HCT116 (cell line): ENCODE measurements around the gene NAV1. TPM values are rescaled to one million over a fixed set of nuclear protein-coding genes. Genes with fewer than 3 reads are reported as not detected.

ENCODE experiments used
- ATAC-seq: fragments of 200-7000 bp; cut with Tn5 transposase; 2 replicates; pipeline ENCODE4 v1.9.1; 2020; ENCODE audit warnings: mild to moderate bottlenecking, moderate library complexity
- BruUV-seq: library from RNA; stranded (reverse); fragments of 400-500 nt; replicated peaks from 2 replicates; lab custom pipeline; 2021; lab: Mats Ljungman, UMichigan
- CTCF ChIA-PET: fragments of 300-600 bp; sonication (Branson Sonifier 250); formaldehyde crosslinking; loops from one replicate; lab custom pipeline; 2021; ENCODE audit warnings: antibody characterized with exemption; lab: Charles Lee
- POLR2A ChIA-PET: fragments of 300-600, 350-600 bp; sonication (Branson Sonifier 250); formaldehyde crosslinking; loops from one replicate; lab custom pipeline; 2021; ENCODE audit warnings: antibody characterized with exemption; lab: Charles Lee
- RAD21 ChIA-PET, 2 experiments: fragments of 300-600 bp; sonication (Branson Sonifier 250); formaldehyde crosslinking; loops; one replicate each; lab custom pipeline; 2023; ENCODE audit warnings: low total read pairs in 2 of 2; ENCODE audit not compliant: uncharacterized antibody in 2 of 2, unreplicated experiment in 2 of 2, low non-redundant PET in 1 of 2; lab: Charles Lee
- DNase-seq: peaks from one replicate; pipeline ENCODE4 v3.0.0-alpha.2; 2010; ENCODE audit warnings: low read depth, low spot score
- H2AFZ ChIP-seq: fragments of 200-600 bp; shearing (Covaris generic), sonication (generic); 2 replicates; pipeline ENCODE4 v1.6.1; 2017; ENCODE audit warnings: low read depth, mixed run types, mixed read lengths, antibody characterized with exemption, low read length; ENCODE audit not compliant: poor library complexity, severe bottlenecking
- H3K27ac ChIP-seq: 2 replicates; pipeline ENCODE4 v1.5.1; 2012; ENCODE audit warnings: low read depth, low read length
- H3K27me3 ChIP-seq: fragments of 200-600 bp; sonication (generic); 2 replicates; pipeline ENCODE4 v1.6.1; 2016; ENCODE audit warnings: mixed run types, low read length, mixed read lengths; ENCODE audit not compliant: insufficient read depth
- H3K36me3 ChIP-seq, 2 experiments: fragments of 200-500 bp in 1 of 2; fragments of 200-600 bp in 1 of 2; sonication (Bioruptor generic) in 1 of 2; sonication (generic) in 1 of 2; 2 replicates each; pipeline versions ENCODE4 v1.5.1 to v1.6.1; 2014 to 2016; ENCODE audit warnings: low read length in 2 of 2, inconsistent platforms in 1 of 2, mixed read lengths in 1 of 2, mixed run types in 1 of 2; ENCODE audit not compliant: insufficient read depth in 2 of 2, control insufficient read depth in 1 of 2
- H3K4me1 ChIP-seq, 2 experiments: fragments of 200-600 bp in 1 of 2; sonication (generic) in 1 of 2; 2 replicates each; pipeline versions ENCODE4 v1.5.1 to v1.6.1; 2012 to 2017; ENCODE audit warnings: low read length in 2 of 2, inconsistent platforms in 1 of 2, mild to moderate bottlenecking in 1 of 2, mixed read lengths in 1 of 2, mixed run types in 1 of 2, moderate library complexity in 1 of 2; ENCODE audit not compliant: insufficient read depth in 2 of 2, control insufficient read depth in 1 of 2
- H3K4me2 ChIP-seq: fragments of 200-600 bp; sonication (generic); 2 replicates; pipeline ENCODE4 v1.6.1; 2017; ENCODE audit warnings: mixed run types, low read length, mixed read lengths
- H3K4me3 ChIP-seq, 2 experiments: fragments of 200-600 bp in 1 of 2; sonication (generic) in 1 of 2; replicated peaks in 1 of 2; 2 replicates each; pipeline ENCODE4 v1.5.1; 2011 to 2016; ENCODE audit warnings: low read length in 2 of 2, control low read depth in 1 of 2, low read depth in 1 of 2, mild to moderate bottlenecking in 1 of 2, mixed read lengths in 1 of 2, mixed run types in 1 of 2
- H3K79me2 ChIP-seq: fragments of 200-600 bp; sonication (generic); 2 replicates; pipeline ENCODE4 v1.6.1; 2017; ENCODE audit warnings: mild to moderate bottlenecking, mixed run types, low read length, moderate library complexity, mixed read lengths; ENCODE audit not compliant: insufficient read depth
- H3K9ac ChIP-seq: fragments of 200-600 bp; sonication (generic); 2 replicates; pipeline ENCODE4 v1.6.1; 2016; ENCODE audit warnings: low read length, mixed read lengths
- H3K9me2 ChIP-seq: fragments of 200-600 bp; sonication (generic), shearing (Covaris generic); 2 replicates; pipeline ENCODE4 v1.6.1; 2017; ENCODE audit warnings: mixed run types, mild to moderate bottlenecking, moderate library complexity; ENCODE audit not compliant: insufficient read depth
- H3K9me3 ChIP-seq, 2 experiments: fragments of 200-500 bp in 1 of 2; fragments of 200-600 bp in 1 of 2; sonication (Bioruptor generic) in 1 of 2; sonication (generic) in 1 of 2; 2 replicates each; pipeline ENCODE4 v1.6.1; 2014 to 2017; ENCODE audit warnings: low read length in 2 of 2, mixed read lengths in 2 of 2, inconsistent platforms in 1 of 2, low read depth in 1 of 2, mild to moderate bottlenecking in 1 of 2, mixed run types in 1 of 2, moderate library complexity in 1 of 2; ENCODE audit not compliant: control insufficient read depth in 1 of 2, insufficient read depth in 1 of 2
- H4K20me1 ChIP-seq: fragments of 200-600 bp; sonication (generic), shearing (Covaris generic); 2 replicates; pipeline ENCODE4 v1.6.1; 2017; ENCODE audit warnings: mixed run types, mild to moderate bottlenecking, moderate library complexity; ENCODE audit not compliant: insufficient read depth
- ATF3 ChIP-seq: IDR thresholded peaks from 2 replicates; pipeline ENCODE4 v1.6.1; 2012
- CEBPB ChIP-seq: IDR thresholded peaks from 2 replicates; pipeline ENCODE4 v1.6.1; 2012; ENCODE audit warnings: low read depth
- CTCF ChIP-seq, 3 experiments: fragments of 200-600 bp in 1 of 3; sonication (generic) in 1 of 3; IDR thresholded peaks in 2 of 3; conservative IDR thresholded peaks in 1 of 3; 2 replicates each; pipeline ENCODE4 v1.5.1; 2012 to 2017; ENCODE audit warnings: low read depth in 2 of 3, low read length in 2 of 3, antibody characterized with exemption in 1 of 3, borderline replicate concordance in 1 of 3, control low read depth in 1 of 3, mild to moderate bottlenecking in 1 of 3, mixed read lengths in 1 of 3, mixed run types in 1 of 3, moderate library complexity in 1 of 3; ENCODE audit not compliant: insufficient read depth in 1 of 3
- FOSL1 ChIP-seq: IDR thresholded peaks from 2 replicates; pipeline ENCODE4 v1.6.1; 2012; ENCODE audit warnings: low read depth
- MAX ChIP-seq: IDR thresholded peaks from 2 replicates; pipeline ENCODE4 v1.6.1; 2012
- POLR2AphosphoS5 ChIP-seq: IDR thresholded peaks from 2 replicates; pipeline ENCODE4 v1.6.1; 2011; ENCODE audit warnings: mild to moderate bottlenecking, low read depth, low read length, moderate library complexity
- RAD21 ChIP-seq: IDR thresholded peaks from 2 replicates; pipeline ENCODE4 v1.6.1; 2012; ENCODE audit warnings: low read depth, mild to moderate bottlenecking
- YY1 ChIP-seq: IDR thresholded peaks from 2 replicates; pipeline ENCODE4 v1.6.1; 2011; ENCODE audit warnings: low read length, low read depth, moderate library complexity, mild to moderate bottlenecking; ENCODE audit not compliant: insufficient replicate concordance; ENCODE audit errors: extremely low read depth
- ZNF274 ChIP-seq: fragments of 200-500 bp; sonication (Bioruptor generic); IDR thresholded peaks from 2 replicates; pipeline ENCODE4 v1.6.1; 2014; ENCODE audit warnings: mild to moderate bottlenecking, low read depth, low read length, inconsistent platforms
- intact Hi-C: fragments of 100-400 bp; cut with micrococcal nuclease; formaldehyde crosslinking; loops from 2 replicates; pipeline ENCODE4 v1.10.0; 2022
- total RNA-seq: library from RNA; stranded (reverse); gene quantifications from one replicate; pipeline ENCODE4 v1.2.1, GENCODE V29; 2021; ENCODE audit not compliant: unreplicated experiment

The NAV1 gene
- total RNA-seq, 1 experiment from 2014 or later = 22.8 TPM

- peaks cover 14 to 17% of the 10 kb centered on the region in 2 experiments for H3K4me1 ChIP-seq
- POLR2A ChIA-PET = no interaction called here
Measured at GRCh38 chr1:201530741-201531531, 8.0 kb upstream of the NAV1 start.

More at GRCh38 chr1:201530741-201531531, 8.0 kb upstream of the NAV1 start:
- no TSS peak for BruUV-seq
- no peaks in the 10 kb centered on the region for H3K36me3 ChIP-seq
- peak; percentile 97 for ATAC-seq
- no peak overlapping the region for H3K9ac ChIP-seq
- H3K79me2 ChIP-seq = no peaks in the 10 kb centered on the region
- H3K27me3 ChIP-seq = no peaks in the 10 kb centered on the region
- no peaks in the 10 kb centered on the region for H3K9me3 ChIP-seq
- no peaks in the 10 kb centered on the region for H4K20me1 ChIP-seq
- intact Hi-C loops = loop anchor here (1.0 to 5.0 kb wide), 3 partner anchors 173 to 346 kb away; no protein-coding TSS in a partner anchor
- H2AFZ ChIP-seq = no peak overlapping the region
- DNase-seq = peak; percentile 45
- no peak overlapping the region for H3K4me3 ChIP-seq
- H3K9me2 ChIP-seq = no peaks in the 10 kb centered on the region
- CTCF ChIA-PET = interaction anchor here (0.9 to 2.4 kb wide), 18 partner anchors 9 to 442 kb away, joined by 3 to 13 read pairs (median 5); partner anchors contain the start of gene IPO9
- RAD21 ChIA-PET = interaction anchor here (0.7 to 1.5 kb wide), 2 partner anchors 15 to 50 kb away, joined by 3 to 5 read pairs; no protein-coding TSS in a partner anchor
- no peak overlapping the region for H3K27ac ChIP-seq
- no peak overlapping the region for H3K4me2 ChIP-seq
- peak; percentile 95 for TF ChIP-seq RAD21
- no peak for TF ChIP-seq YY1
- TF ChIP-seq POLR2AphosphoS5 = no peak
- TF ChIP-seq CEBPB = no peak
- no peak for TF ChIP-seq ZNF274
- peak; percentile 69; the same call in 1 of the 2 replicates for TF ChIP-seq MAX
- peak; percentile 85 to 89 (median 87) for TF ChIP-seq CTCF (IDR thresholded peaks at IDR 0.05 in 2 of 3, conservative IDR thresholded peaks at IDR 0.05 in 1 of 3; ENCODE audit: borderline replicate concordance in 1 of 3, insufficient read depth in 1 of 3, low read depth in 2 of 3, low read length in 2 of 3)
- TF ChIP-seq ATF3 = no peak
- TF ChIP-seq FOSL1 = no peak
